Testis (tissue), 3 donors: Measurements from ENCODE around the gene CETN3. TPM values are rescaled to one million over a fixed set of nuclear protein-coding genes. Genes with fewer than 3 reads are reported as not detected.

ENCODE experiments used
- DNase-seq: peaks from one replicate; pipeline ENCODE4 v3.0.0-alpha.2; 2019
- H3K27ac ChIP-seq, 2 donors: fragments of 200-600 bp; sonication (generic); one replicate each; pipeline ENCODE4 v1.5.1; 2019
- H3K27me3 ChIP-seq: fragments of 200-600 bp; sonication (generic); one replicate; pipeline ENCODE4 v1.5.1; 2019
- H3K36me3 ChIP-seq: fragments of 200-600 bp; sonication (generic); one replicate; pipeline ENCODE4 v1.5.1; 2017; ENCODE audit warnings: low read depth; ENCODE audit errors: missing control alignments
- H3K4me1 ChIP-seq: fragments of 200-600 bp; sonication (generic); one replicate; pipeline ENCODE4 v1.5.1; 2019
- H3K4me3 ChIP-seq, 2 donors: fragments of 200-600 bp; sonication (generic); one replicate each; pipeline ENCODE4 v1.5.1; 2017 to 2019
- H3K9me3 ChIP-seq: fragments of 200-600 bp; sonication (generic); one replicate; pipeline ENCODE4 v1.5.1; 2017
- CTCF ChIP-seq, 3 experiments: fragments of 450-650 bp in 2 of 3; fragments of 200-600 bp in 1 of 3; sonication (generic) in 1 of 3; IDR thresholded peaks; one replicate each; pipeline ENCODE4 v1.5.1; 2016 to 2019; ENCODE audit warnings: antibody characterized with exemption in 3 of 3, mild to moderate bottlenecking in 2 of 3, moderate library complexity in 1 of 3
- POLR2A ChIP-seq: fragments of 450-650 bp; IDR thresholded peaks from one replicate; pipeline ENCODE4 v1.6.1; 2017; ENCODE audit warnings: antibody characterized with exemption, mild to moderate bottlenecking, moderate library complexity
- WGBS, 2 donors: methylation state at CpG; one replicate each; pipeline ENCODE4 v1.1.5; 2018; 5-methylcytosine and 5-hydroxymethylcytosine counted together
- intact Hi-C: fragments of 100-400 bp; cut with DNase I; formaldehyde crosslinking; loops from one replicate; pipeline ENCODE4 v1.15.1; 2023; ENCODE audit warnings: low total_unique reads
- polyA plus RNA-seq: library from polyadenylated mRNA; stranded (reverse); fragments of 350-450 nt; fragmentation: Illumina TruSeq; extraction: RNeasy Lipid Tissue Mini Kit (QIAGEN cat#74804); gene quantifications from one replicate; pipeline ENCODE4 v1.2.3, GENCODE V29; 2014; ENCODE audit warnings: low read depth, low replicate concordance; ENCODE audit not compliant: insufficient read depth
- total RNA-seq, 2 donors: library from RNA; depleted of rRNA; stranded (reverse); fragments of >200 nt; gene quantifications; one replicate each; pipeline ENCODE4 v1.2.3, GENCODE V29; 2016

The CETN3 gene
- total and polyA plus RNA-seq, 3 donors from 2014 or later: 56.7 to 353 (median 60.9) TPM

GRCh38 chr5:90367879-90368278, 41.7 kb downstream of the CETN3 start:
- Histone ChIP-seq H3K9me3 (no peaks in the 10 kb centered on the region), H3K4me1 (no peaks in the 10 kb centered on the region), H3K27ac (no peak overlapping the region), H3K36me3 (no peaks in the 10 kb centered on the region), H3K27me3 (no peaks in the 10 kb centered on the region), H3K4me3 (no peak overlapping the region)
- TF ChIP-seq CTCF (IDR thresholded peaks at IDR 0.05): no peak
- TF ChIP-seq POLR2A: no peak
- intact Hi-C loops: no loop called here
- WGBS, 2 donors: 89 to 91% methylated on average over 1 of the region's 1 CpG
- DNase-seq: no peak

GRCh38 chr5:90366948-90367347, 42.6 kb downstream of the CETN3 start:
- no peaks in the 10 kb centered on the region for H3K36me3 ChIP-seq
- no peaks in the 10 kb centered on the region for H3K9me3 ChIP-seq
- intact Hi-C loops: no loop called here
- TF ChIP-seq POLR2A (no peak), CTCF (IDR thresholded peaks at IDR 0.05) (no peak)
- H3K4me3 ChIP-seq: no peak overlapping the region
- no peak overlapping the region for H3K27ac ChIP-seq
- 33 to 51% methylated on average over 3 of the region's 3 CpGs for WGBS, 2 donors
- no peaks in the 10 kb centered on the region for H3K4me1 ChIP-seq
- no peaks in the 10 kb centered on the region for H3K27me3 ChIP-seq
- DNase-seq: no peak

GRCh38 chr5:90365328-90365727, 44.2 kb downstream of the CETN3 start:
- H3K36me3 ChIP-seq: no peaks in the 10 kb centered on the region
- intact Hi-C loops: no loop called here
- no peaks in the 10 kb centered on the region for H3K4me1 ChIP-seq
- no peak overlapping the region for H3K4me3 ChIP-seq
- H3K9me3 ChIP-seq: no peaks in the 10 kb centered on the region
- no peaks in the 10 kb centered on the region for H3K27me3 ChIP-seq
- no peak for DNase-seq
- no peak for TF ChIP-seq POLR2A
- TF ChIP-seq CTCF (IDR thresholded peaks at IDR 0.05): no peak
- H3K27ac ChIP-seq: no peak overlapping the region

GRCh38 chr5:90359073-90359920, 50.3 kb downstream of the CETN3 start:
- peak; percentile 18 for DNase-seq
- TF ChIP-seq CTCF (IDR thresholded peaks at IDR 0.05): no peak
- no peak for TF ChIP-seq POLR2A
- Histone ChIP-seq H3K4me1 (peaks cover 5% of the 10 kb centered on the region), H3K27ac (no peak overlapping the region), H3K9me3 (no peaks in the 10 kb centered on the region), H3K36me3 (no peaks in the 10 kb centered on the region), H3K27me3 (no peaks in the 10 kb centered on the region), H3K4me3 (no peak overlapping the region)
- intact Hi-C loops: no loop called here
- 58 to 72% methylated on average over 7 of the region's 7 CpGs for WGBS, 2 donors

- Histone ChIP-seq H3K27ac (no peak overlapping the region), H3K4me3 (no peak overlapping the region), H3K9me3 (no peaks in the 10 kb centered on the region), H3K27me3 (no peaks in the 10 kb centered on the region), H3K36me3 (no peaks in the 10 kb centered on the region), H3K4me1 (peaks cover 5% of the 10 kb centered on the region)
- TF ChIP-seq POLR2A (no peak), CTCF (IDR thresholded peaks at IDR 0.05) (no peak)
- intact Hi-C loops: no loop called here
- peak; percentile 37 for DNase-seq
- 34 to 44% methylated on average over 6 of the region's 6 CpGs for WGBS, 2 donors
Measured at GRCh38 chr5:90356622-90357021, 52.9 kb downstream of the CETN3 start.
